IMR-90 (cell line): ENCODE results near the gene SLC28A3. TPM values are rescaled to one million over a fixed set of nuclear protein-coding genes. Genes with fewer than 3 reads are reported as not detected.

Experiments used
- ATAC-seq: fragments of 200-7000 bp; cut with Tn5 transposase; 2 replicates; pipeline ENCODE4 v1.9.1; 2020; ENCODE audit warnings: low read depth, mild to moderate bottlenecking, moderate library complexity
- BruUV-seq: library from RNA; stranded (reverse); fragments of 400-500 nt; replicated peaks from 2 replicates; lab custom pipeline; 2021; lab: Mats Ljungman, UMichigan
- CTCF ChIA-PET: fragments of 300-600 bp; formaldehyde crosslinking; extraction: SDS; loops from one replicate; lab custom pipeline; 2021; ENCODE audit warnings: antibody characterized with exemption; lab: Yijun Ruan, JAX
- POLR2A ChIA-PET: fragments of 300-600 bp; sonication (Branson Sonifier 250); formaldehyde crosslinking; loops from one replicate; lab custom pipeline; 2022; ENCODE audit warnings: antibody characterized with exemption; ENCODE audit not compliant: unreplicated experiment; lab: Charles Lee
- DNase-seq: peaks from one replicate; pipeline ENCODE4 v3.0.0; 2013
- H2AFZ ChIP-seq: replicated peaks from 2 replicates; pipeline ENCODE3; 2013; ENCODE audit warnings: low read length, mild to moderate bottlenecking; ENCODE audit not compliant: poor library complexity
- H2AK5ac ChIP-seq: 2 replicates; pipeline ENCODE4 v1.6.1; 2013; ENCODE audit warnings: low read depth, low read length, inconsistent platforms
- H2AK9ac ChIP-seq: replicated peaks from 2 replicates; pipeline ENCODE3; 2013; ENCODE audit warnings: mild to moderate bottlenecking, low read depth, low read length, moderate library complexity; ENCODE audit not compliant: poor library complexity
- H2BK120ac ChIP-seq: 2 replicates; pipeline ENCODE4 v1.6.1; 2013; ENCODE audit warnings: low read depth, low read length, inconsistent platforms
- H2BK15ac ChIP-seq: 3 replicates; pipeline ENCODE4 v1.6.1; 2013; ENCODE audit warnings: low read depth, low read length, inconsistent platforms
- H2BK20ac ChIP-seq: 2 replicates; pipeline ENCODE4 v1.6.1; 2013; ENCODE audit warnings: low read depth, mild to moderate bottlenecking, inconsistent platforms, low read length, moderate library complexity
- H2BK5ac ChIP-seq: 2 replicates; pipeline ENCODE4 v1.6.1; 2013; ENCODE audit warnings: mild to moderate bottlenecking, low read depth, low read length, inconsistent platforms; ENCODE audit not compliant: poor library complexity, severe bottlenecking
- H3K14ac ChIP-seq: replicated peaks from 2 replicates; pipeline ENCODE4 v1.6.1; 2013; ENCODE audit warnings: low read depth, low read length, inconsistent platforms
- H3K18ac ChIP-seq: 2 replicates; pipeline ENCODE4 v1.6.1; 2013; ENCODE audit warnings: low read depth, low read length, control low read depth
- H3K23ac ChIP-seq: 2 replicates; pipeline ENCODE4 v1.6.1; 2013; ENCODE audit warnings: low read depth, low read length, inconsistent platforms
- H3K27ac ChIP-seq: 2 replicates; pipeline ENCODE4 v1.5.1; 2013; ENCODE audit warnings: mild to moderate bottlenecking, control low read depth, low read length; ENCODE audit not compliant: insufficient read depth
- H3K27me3 ChIP-seq: 2 replicates; pipeline ENCODE4 v1.6.1; 2013; ENCODE audit warnings: low read length; ENCODE audit not compliant: control insufficient read depth, insufficient read depth
- H3K36me3 ChIP-seq: 2 replicates; pipeline ENCODE4 v1.6.1; 2013; ENCODE audit warnings: low read length, mixed read lengths; ENCODE audit not compliant: control insufficient read depth, insufficient read depth
- H3K4ac ChIP-seq: 2 replicates; pipeline ENCODE4 v1.6.1; 2013; ENCODE audit warnings: low read depth, low read length, inconsistent platforms
- H3K4me1 ChIP-seq: 2 replicates; pipeline ENCODE4 v1.6.1; 2013; ENCODE audit warnings: low read length, mixed read lengths; ENCODE audit not compliant: control insufficient read depth, insufficient read depth
- H3K4me2 ChIP-seq: 2 replicates; pipeline ENCODE4 v1.6.1; 2013; ENCODE audit warnings: low read depth, mild to moderate bottlenecking, control low read depth, low read length, moderate library complexity
- H3K4me3 ChIP-seq: 2 replicates; pipeline ENCODE4 v1.5.1; 2013; ENCODE audit warnings: low read depth, mild to moderate bottlenecking, control low read depth, low read length, moderate library complexity; ENCODE audit not compliant: insufficient read depth
- H3K56ac ChIP-seq: 2 replicates; pipeline ENCODE4 v1.6.1; 2013; ENCODE audit warnings: low read length, inconsistent platforms; ENCODE audit not compliant: insufficient read depth; ENCODE audit errors: extremely low read depth
- H3K79me1 ChIP-seq, 2 experiments: 2 replicates each; pipeline ENCODE4 v1.6.1; 2013; ENCODE audit warnings: low read length in 2 of 2, inconsistent platforms in 1 of 2, low read depth in 1 of 2
- H3K9ac ChIP-seq: 2 replicates; pipeline ENCODE4 v1.6.1; 2013; ENCODE audit warnings: low read depth, low read length, control low read depth
- H3K9me1 ChIP-seq: 2 replicates; pipeline ENCODE4 v1.6.1; 2013; ENCODE audit warnings: low read length, inconsistent platforms; ENCODE audit not compliant: insufficient read depth
- H3K9me3 ChIP-seq: 2 replicates; pipeline ENCODE4 v1.6.1; 2013; ENCODE audit warnings: low read length; ENCODE audit not compliant: control insufficient read depth, insufficient read depth
- H4K20me1 ChIP-seq: 2 replicates; pipeline ENCODE4 v1.6.1; 2013; ENCODE audit warnings: low read length, inconsistent platforms; ENCODE audit not compliant: insufficient read depth
- H4K5ac ChIP-seq: 2 replicates; pipeline ENCODE4 v1.6.1; 2013; ENCODE audit warnings: mild to moderate bottlenecking, low read depth, low read length, control low read depth
- H4K8ac ChIP-seq, 2 experiments: 2 replicates each; pipeline ENCODE4 v1.6.1; 2013; ENCODE audit warnings: low read depth in 2 of 2, low read length in 2 of 2, control low read depth in 1 of 2, inconsistent platforms in 1 of 2
- H4K91ac ChIP-seq: 2 replicates; pipeline ENCODE4 v1.6.1; 2013; ENCODE audit warnings: low read depth, low read length, inconsistent platforms; ENCODE audit not compliant: insufficient read depth
- BHLHE40 ChIP-seq: fragments of 150-350 bp; IDR thresholded peaks from 2 replicates; pipeline ENCODE4 v1.6.1; 2016; ENCODE audit warnings: mild to moderate bottlenecking, low read depth, low read length
- SMC3 ChIP-seq: fragments of 150-350 bp; IDR thresholded peaks from 2 replicates; pipeline ENCODE4 v1.6.1; 2016; ENCODE audit warnings: low read depth, mild to moderate bottlenecking, antibody characterized with exemption, low read length, moderate library complexity
- WGBS, 2 experiments: methylation state at CpG; one replicate each; pipeline versions ENCODE4 v1.1.5 to v1.1.7; 2013; ENCODE audit warnings: missing lambda C conversion rate in 2 of 2; ENCODE audit not compliant: insufficient read length in 1 of 2; ENCODE audit errors: extremely low coverage in 2 of 2; 5-methylcytosine and 5-hydroxymethylcytosine counted together
- dilution Hi-C: fragments of 300-500 bp; cut with HindIII; formaldehyde crosslinking; loops from one replicate; pipeline ENCODE4 v1.14.3; 2018; ENCODE audit warnings: low sequenced_read_pairs; ENCODE audit not compliant: unreplicated experiment
- in situ Hi-C: fragments of 300-500 bp; cut with MboI; formaldehyde crosslinking; loops from 3 replicates; pipeline ENCODE4 v1.14.3; 2019; ENCODE audit warnings: low sequenced_read_pairs, inconsistent platforms, mixed read lengths
- intact Hi-C: fragments of 100-400 bp; cut with micrococcal nuclease; formaldehyde crosslinking; loops from 2 replicates; pipeline ENCODE4 v1.10.0; 2022
- polyA plus RNA-seq, 3 experiments: library from polyadenylated mRNA; depleted of rRNA; stranded (reverse); fragments of >200 nt; gene quantifications; 2 replicates each; pipeline ENCODE4 v1.2.3, GENCODE V29; 2012; ENCODE audit warnings: low replicate concordance in 1 of 3
- total RNA-seq: library from RNA; depleted of rRNA; stranded (reverse); fragments of >200 nt; gene quantifications from 2 replicates; pipeline ENCODE4 v1.2.3, GENCODE V29; 2012
- TF ChIP-seq, protein P1 (sequence below): fragments of 150-350 bp; IDR thresholded peaks from 2 replicates; pipeline ENCODE4 v1.6.1; 2016; ENCODE audit warnings: low read depth, mild to moderate bottlenecking, low read length, moderate library complexity, borderline replicate concordance

The SLC28A3 gene
- total and polyA plus RNA-seq, 2 of the 4 experiments (the other 2 are of a cell fraction) = 1.1 to 2.2 TPM

DNA sequence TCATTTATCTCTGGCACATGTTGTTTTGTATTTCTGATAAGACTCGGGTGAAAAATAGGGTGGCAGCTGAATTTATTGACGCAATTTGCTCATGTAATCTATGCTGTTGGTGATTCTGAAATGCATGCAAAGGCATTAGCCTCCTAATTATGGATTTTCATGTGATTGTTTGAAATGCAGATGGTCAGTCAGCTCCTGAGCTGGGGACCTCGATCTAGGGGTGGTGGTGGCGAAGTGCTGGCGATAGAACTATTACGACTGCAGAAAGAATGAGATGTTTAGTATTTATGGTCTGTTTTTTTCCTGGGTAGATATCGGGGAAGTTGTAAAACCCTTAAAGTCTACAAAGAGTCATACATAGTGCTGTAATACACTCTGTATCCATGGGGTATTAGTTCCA, 88.6 kb downstream of the SLC28A3 start:
- Histone ChIP-seq H2AK5ac (no peak overlapping the region), H3K9me1 (no peaks in the 10 kb centered on the region), H3K4me3 (no peak overlapping the region), H3K56ac (no peak overlapping the region), H3K9ac (no peak overlapping the region), H3K14ac (no peak overlapping the region), H3K27me3 (peaks cover 28% of the 10 kb centered on the region), H4K5ac (no peak overlapping the region), H3K27ac (no peak overlapping the region), H3K79me1 (no peaks in the 10 kb centered on the region), H2BK20ac (no peak overlapping the region), H3K23ac (no peak overlapping the region), H3K9me3 (no peaks in the 10 kb centered on the region), H4K20me1 (no peaks in the 10 kb centered on the region), H3K18ac (no peak overlapping the region), H2BK120ac (no peak overlapping the region), H3K4me2 (peak overlapping the region; percentile 62; the same call in 1 of the 2 replicates), H2AK9ac (no peak overlapping the region), H4K91ac (no peak overlapping the region), H4K8ac (no peak overlapping the region), H2BK5ac (no peak overlapping the region), H2AFZ (no peak overlapping the region), H3K4ac (no peak overlapping the region), H3K36me3 (no peaks in the 10 kb centered on the region), H3K4me1 (no peaks in the 10 kb centered on the region), H2BK15ac (no peak overlapping the region)
- DNase-seq = no peak
- ATAC-seq = no peak
- TF ChIP-seq BHLHE40 (no peak), SMC3 (no peak)
- TF ChIP-seq, protein P1, sequence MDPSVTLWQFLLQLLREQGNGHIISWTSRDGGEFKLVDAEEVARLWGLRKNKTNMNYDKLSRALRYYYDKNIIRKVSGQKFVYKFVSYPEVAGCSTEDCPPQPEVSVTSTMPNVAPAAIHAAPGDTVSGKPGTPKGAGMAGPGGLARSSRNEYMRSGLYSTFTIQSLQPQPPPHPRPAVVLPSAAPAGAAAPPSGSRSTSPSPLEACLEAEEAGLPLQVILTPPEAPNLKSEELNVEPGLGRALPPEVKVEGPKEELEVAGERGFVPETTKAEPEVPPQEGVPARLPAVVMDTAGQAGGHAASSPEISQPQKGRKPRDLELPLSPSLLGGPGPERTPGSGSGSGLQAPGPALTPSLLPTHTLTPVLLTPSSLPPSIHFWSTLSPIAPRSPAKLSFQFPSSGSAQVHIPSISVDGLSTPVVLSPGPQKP = no peak
- dilution Hi-C loops (no loop called here), intact Hi-C loops (no loop called here), in situ Hi-C loops (no loop called here)
- ChIA-PET CTCF (interaction anchor here (0.6 to 1.0 kb wide), 2 partner anchors 13 to 330 kb away, joined by 3 read pairs; no protein-coding TSS in a partner anchor), POLR2A (no interaction called here)
- WGBS, 2 experiments = 40% methylated on average over 1 of the region's 7 CpGs; no CpG with 5 or more reads in 1 of the 2 experiments
- BruUV-seq = no TSS peak
